ENCODE data around the gene HORMAD2.
"Not testable (repeated sequence)": the region's sequence is repeated elsewhere in the genome, so short reads cannot be mapped to it uniquely, and the experiment has no call there.

Gene HORMAD2

GRCh38 chr22:30212363-30212995 lies 132.2 kb downstream of the HORMAD2 start:
- no peak for DNase-seq

DNA sequence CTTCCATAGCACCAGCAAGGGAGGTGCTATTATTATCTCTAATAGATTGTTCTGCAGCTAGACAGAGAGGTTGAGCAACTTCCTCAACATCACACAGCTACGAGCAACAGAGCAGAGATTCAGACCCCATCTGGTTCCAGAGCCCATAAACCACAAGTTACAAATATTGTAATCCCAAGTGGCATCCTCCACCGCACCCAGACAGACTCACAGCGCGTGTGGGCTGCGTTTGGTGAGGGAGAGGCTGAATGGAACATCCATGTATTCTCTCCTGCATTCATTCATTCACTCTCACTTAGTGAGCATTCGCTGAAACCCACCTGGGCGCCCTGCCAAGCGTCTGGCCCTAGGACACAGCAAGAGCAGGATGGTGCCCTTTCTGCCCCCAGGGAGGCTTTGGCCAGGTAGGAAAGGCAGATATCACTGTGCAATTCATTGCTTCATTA lies 132.8 kb downstream of the HORMAD2 start:
- no peak for DNase-seq

DNA sequence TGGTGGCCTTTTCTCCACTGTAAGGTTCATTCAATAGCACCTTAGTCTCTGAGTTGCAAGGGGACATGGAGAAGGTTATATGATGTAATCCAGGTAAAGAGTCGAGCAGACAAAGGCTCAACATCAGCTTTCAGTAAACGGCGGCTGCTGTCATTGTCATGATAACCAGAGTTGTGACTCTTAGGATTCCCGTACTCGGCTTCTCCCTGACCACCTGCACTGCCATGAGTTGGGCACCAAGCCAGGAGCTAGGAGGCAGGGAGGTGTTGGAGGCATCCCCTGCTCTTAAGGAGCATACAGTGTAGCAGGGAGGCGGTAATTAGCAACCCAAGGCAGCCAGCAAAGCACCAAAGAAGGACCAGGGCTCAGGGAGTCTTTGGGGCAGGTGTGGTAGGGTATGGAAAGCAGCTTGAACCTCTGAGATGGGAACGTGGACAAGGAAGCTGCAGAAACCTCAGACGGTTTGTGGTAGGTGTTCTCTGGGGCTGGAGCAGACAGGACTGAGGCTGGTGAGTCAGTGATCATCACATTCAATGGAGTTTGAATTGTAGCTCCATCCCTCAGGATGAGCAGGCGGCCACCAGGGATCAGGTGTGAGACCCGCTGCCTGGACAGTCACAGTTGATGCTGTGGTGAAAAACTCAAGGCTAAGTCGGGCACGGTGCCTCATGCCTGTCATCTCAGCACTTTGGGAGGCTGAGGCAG lies 134.6 kb downstream of the HORMAD2 start:
- DNase-seq: no peak

DNA sequence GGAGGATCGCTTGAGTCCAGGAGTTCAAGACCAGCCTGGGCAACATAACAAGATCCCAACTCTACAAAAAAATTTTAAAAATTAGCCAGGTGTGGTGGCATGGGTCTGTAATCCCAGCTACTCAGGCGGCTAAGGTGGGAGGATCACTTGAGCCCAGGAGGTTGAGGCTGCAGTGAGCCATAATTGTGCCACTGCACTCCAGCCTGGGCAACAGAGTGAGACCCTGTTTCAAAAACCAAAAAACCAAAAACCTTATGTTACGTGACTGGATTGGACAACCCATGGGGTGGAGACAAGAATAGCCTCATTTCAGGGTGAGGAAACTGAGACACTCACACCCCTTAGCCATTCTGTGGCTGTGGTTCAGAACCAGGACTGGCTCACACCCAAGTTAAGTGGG lies 136.0 kb downstream of the HORMAD2 start:
- DNase-seq: not testable (repeated sequence)

DNA sequence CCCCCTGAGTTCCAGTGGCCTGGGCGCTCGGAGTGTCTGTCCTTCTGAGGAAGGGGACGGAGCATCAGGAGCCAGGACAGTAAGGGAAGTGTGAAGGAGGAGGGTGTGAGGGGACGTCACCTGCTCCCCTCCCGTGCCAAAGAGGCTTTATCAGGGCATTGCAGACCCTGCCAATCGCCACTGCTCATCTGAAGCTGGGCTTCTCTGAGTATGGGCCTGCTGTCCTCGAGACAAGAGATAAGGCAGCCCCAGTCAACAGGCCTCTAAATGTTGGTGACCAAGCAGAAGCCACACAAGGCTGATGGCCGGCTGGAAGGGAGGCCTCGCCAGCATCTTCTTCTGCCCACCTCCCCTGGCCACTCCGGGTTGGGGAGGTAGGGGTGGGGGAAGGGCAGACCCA lies 136.4 kb downstream of the HORMAD2 start:
- no peak for DNase-seq

- DNase-seq: no peak
Measured at GRCh38 chr22:30217698-30218560, 137.7 kb downstream of the HORMAD2 start.

DNA sequence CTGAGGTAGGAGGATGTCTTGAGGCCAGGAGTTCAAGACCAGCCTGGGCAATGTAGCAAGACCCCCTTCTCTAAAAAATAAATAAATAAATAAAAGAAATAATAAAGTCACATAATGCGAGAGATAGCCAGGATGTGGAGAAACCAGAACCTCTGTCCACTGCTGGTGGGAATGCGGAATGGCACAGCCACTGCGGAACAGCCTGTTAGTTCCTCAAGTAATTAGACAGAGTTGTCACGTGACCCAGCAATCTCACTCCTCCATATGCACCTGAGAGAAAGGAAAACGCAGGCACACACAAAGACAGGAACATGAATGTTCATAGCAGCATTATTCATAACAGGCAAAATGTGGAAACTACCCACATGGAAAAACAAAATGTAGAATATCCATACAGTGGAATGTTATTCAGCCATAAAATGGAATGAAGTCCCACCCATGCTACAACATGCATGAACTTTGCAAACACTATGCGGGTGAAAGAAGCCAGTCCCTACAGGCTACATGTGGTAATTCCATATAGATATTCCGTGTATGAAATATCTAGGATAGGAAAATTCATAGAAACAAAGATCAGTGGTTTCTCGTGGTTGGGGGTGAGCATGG lies 138.9 kb downstream of the HORMAD2 start:
- DNase-seq: no peak

DNA sequence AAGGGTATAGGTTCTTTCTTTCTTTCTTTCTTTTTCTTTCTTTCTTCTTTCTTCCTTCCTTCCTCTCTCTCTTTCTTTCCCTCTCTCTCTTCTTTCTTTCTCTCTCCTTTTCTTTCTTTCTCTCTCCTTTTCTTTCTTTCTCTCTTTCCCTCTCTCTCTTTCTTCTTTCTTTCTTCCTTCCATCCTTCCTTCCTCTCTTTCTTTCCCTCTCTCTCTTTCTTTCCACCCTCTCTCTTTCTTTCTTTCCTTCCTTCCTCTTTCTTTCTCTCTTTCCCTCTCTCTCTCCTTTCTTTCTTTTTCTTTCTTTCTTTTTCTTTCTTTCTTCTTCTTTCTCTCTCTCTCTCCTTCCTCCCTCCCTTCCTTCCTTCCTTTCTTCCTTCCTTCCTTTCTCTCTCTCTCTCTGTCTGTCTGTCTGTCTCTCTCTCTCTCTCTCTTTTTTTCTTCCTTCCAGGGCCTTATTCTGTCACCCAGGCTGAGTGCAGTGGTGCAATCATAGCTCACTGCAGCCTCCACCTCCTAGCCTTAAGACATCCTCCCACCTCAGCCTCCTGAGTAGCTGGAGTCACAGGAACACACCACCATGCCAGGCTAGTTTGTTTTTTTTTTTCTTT lies 139.5 kb downstream of the HORMAD2 start:
- DNase-seq: no peak

DNA sequence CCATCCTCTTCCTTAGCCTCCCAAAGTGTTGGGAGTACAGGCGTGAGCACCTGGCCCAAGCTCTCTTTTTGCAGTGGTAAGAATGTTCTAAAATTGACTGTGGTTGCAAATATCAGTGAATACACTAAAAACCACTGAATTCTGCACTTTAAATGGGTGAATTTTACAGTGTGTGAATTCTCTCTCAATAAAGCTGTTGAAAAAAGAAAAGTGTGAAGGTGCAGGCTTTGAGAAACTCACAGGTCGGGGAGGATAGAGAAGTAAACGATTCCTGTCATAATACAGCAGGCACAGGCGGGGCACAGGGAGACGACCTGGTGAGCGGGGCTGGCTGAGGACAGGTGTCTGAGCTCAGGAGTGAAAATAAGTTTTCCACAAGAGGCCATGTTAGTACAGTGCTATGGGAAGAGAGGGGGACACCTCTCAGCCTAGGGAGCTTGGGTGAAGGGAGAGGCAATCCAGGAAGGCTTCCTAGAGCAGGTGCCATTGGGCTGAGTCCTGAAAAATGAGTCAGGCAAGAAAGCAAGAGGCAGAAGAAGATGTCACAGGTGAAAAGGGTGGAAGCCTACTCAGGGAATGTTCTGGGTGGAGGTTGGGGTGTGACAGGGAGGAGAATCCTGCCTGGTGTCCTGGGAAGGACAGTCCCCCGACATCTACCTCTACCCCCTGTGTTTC lies 140.2 kb downstream of the HORMAD2 start:
- DNase-seq: no peak

DNA sequence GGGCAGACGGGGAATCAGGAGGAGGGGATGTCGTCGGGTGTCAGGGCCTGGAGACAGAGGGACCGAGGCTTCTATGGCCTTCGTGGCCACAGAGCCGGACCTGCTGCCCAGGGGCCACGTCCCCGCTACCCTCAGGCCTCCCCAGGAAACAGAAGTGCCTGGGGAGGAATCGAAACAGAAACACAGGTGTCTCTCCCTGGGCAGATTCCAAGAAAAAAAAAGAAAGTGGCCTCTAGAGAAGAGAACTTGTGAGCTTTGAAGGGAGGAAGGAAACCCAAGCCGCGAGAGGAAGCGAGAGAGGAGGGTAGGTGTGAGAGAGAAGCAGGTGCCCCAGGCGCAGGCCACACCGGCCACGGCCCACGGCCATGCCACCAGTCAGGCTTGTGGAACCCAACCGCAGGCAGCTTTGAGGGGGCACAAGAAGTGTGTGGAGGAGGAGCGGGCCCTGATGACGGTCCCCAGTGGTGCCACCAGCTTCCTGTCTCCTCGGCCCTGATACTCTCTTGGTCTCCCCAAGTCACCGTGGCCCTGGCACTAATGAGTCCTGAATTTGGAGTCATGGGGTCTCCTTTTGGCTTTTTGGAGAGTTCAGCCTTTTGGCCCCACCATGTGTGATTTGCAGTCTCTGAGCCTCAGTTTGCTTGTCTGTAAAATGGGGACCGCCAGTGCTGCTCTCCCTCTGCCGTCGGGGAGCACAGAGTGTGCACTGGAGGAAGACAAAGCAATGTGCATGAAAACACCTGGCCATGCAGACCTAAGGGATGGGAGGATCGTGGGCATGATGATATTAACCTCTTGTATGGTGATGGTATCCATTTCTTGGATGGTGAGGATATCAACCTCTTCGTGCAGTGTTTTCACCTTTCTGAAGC lies 141.1 kb downstream of the HORMAD2 start:
- peak; percentile 34 for DNase-seq

DNA sequence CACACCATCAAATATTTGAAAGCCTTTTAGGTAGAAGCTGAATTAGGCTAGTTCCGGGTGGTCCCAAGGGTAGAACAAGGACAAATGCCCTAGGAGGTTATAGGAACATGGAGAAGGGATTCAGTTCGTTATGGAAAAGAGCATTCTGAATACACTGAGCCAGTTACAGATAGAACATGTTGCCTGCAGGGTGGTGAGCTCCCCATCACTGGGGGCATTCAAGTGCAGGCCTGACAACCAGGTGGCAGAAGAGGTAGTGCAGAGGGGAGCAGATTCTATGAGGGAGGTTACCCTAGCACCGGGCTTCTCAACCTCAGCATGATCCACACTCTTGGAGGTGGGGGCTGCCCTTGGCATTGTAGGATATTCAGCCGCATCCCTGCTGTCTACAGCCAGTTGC lies 142.1 kb downstream of the HORMAD2 start:
- no peak for DNase-seq

- DNase-seq: no peak
Measured at GRCh38 chr22:30223303-30223702, 143.0 kb downstream of the HORMAD2 start.

GRCh38 chr22:30224161-30224857 lies 144.0 kb downstream of the HORMAD2 start:
- no peak for DNase-seq

DNA sequence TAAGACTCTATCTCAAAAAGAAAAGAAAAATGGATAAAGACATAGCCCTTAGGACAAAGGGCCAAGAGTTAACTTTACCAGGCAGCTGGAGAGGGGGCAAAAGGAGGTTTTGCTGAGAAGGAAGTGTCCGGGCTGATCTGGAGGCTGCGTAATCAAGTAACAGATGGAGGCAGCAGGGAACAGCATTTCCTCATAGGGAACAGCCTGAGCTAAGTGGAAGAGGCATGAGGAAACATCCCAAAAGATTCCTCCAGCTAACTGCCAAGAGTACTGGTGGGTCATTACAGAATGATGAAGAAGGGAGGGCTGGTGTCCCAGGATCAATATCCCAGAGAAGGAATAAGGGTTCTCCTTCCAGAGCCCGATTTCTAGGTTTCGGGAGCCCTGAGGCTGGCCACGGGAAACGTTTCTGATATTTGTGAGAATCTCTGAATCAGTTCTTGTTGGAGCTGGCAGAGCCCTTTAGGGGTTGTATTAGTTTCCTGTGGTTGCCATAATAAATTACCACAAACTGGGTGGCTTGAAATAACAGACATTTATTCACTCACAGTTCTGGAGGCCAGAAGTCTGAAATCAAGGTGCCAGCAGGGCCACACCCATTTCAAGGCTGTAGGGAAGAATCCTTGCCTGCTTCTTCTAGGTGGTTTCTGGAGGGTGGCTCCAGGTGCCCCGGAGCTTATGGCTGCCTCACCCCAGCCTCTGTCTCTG lies 145.1 kb downstream of the HORMAD2 start:
- no peak for DNase-seq

DNA sequence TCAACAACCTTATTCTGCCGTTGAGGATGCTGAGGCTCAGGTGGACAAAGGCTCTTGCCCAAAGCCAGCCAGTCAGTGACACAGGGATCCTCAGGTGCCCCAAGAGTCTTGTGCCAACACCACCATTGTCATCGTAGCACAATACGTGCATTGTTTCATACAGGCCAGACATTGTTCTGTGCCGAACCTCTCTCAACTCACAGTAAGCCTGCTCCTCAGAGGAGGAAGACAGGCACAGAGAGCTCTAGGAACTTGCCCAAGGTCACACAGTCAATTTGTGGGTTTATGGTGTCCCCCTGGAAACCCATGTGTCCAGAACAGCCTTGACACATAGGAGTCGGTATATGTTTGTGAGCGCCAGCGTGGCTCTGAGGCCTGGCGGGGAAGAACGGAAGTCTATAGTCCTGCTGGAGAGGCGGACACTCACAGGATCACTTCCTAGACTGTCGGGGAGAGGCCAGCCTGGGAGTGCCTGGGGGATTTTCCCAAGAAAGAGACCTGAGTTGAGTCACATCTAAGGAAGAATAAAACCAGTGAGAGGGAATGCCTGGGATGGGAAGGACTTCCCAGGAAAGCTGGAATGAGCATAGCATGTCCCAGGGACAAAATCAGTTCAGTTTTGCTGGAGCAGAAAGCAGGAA lies 146.0 kb downstream of the HORMAD2 start:
- no peak for DNase-seq

All from activated CD4-positive, alpha-beta T cell treated with anti-CD3 and anti-CD28 coated beads for 1 hour (primary cell).